Measurements from ENCODE around the gene WWC2. TPM values are rescaled to one million over a fixed set of nuclear protein-coding genes. Genes with fewer than 3 reads are reported as not detected.

Gene WWC2
- total RNA-seq, 4 donors from 2014 or later: 7.4 to 24.8 (median 8.0) TPM

GRCh38 chr4:183285886-183286285 lies 186.8 kb downstream of the WWC2 start:
- Histone ChIP-seq H3K36me3 (peaks cover 0 to 94% (median 0%) of the 10 kb centered on the region in 3 donors), H3K4me3 (no peak overlapping the region), H3K27ac (no peak overlapping the region), H3K9me3 (no peaks in the 10 kb centered on the region), H3K4me1 (no peaks in the 10 kb centered on the region), H3K27me3 (no peaks in the 10 kb centered on the region)
- no peak for DNase-seq
- TF ChIP-seq POLR2A (IDR thresholded peaks at IDR 0.05) (no peak), CTCF (IDR thresholded peaks at IDR 0.05) (no peak)
- intact Hi-C loops (cut with DNase I): no loop called here
- WGBS, 2 donors: 89 to 93% methylated on average over 6 to 7 of the region's 7 CpGs

DNA sequence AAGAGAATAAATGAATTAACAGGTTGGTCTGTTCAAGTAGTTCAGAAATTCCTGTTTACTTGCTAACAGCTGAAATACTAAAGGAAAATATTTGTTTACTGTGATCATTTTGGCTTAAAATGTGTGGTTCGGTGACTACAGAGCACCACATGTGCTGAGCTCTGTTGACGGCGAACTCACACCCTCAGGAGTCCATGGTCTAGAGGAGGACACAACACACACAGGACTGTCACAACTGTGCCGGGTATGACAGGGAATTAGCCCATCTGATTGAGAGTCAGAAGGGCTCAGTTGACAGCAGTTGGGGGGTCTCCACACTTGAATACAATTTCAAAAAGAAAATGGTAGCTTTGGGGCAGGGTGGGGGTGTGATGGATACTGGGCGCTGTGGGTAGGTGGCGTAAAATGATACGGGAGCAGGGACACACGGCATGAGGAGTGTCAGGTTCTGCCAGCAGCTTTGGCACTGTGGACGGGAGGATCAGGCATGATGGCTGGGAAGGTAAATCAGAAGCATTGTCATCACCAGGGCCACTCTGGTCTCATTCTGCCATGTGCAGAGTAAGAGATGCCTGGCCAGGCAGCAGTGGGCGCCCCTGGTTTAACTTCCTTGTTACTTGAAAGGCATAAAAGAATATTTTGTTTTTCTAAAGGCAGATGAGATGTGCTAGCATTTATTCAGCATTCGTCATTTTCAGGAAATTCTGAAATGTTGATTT lies 187.7 kb downstream of the WWC2 start:
- H3K4me3 ChIP-seq: no peak overlapping the region
- intact Hi-C loops (cut with DNase I): no loop called here
- TF ChIP-seq CTCF (IDR thresholded peaks at IDR 0.05): no peak
- TF ChIP-seq POLR2A (IDR thresholded peaks at IDR 0.05): no peak
- H3K9me3 ChIP-seq: no peaks in the 10 kb centered on the region
- no peaks in the 10 kb centered on the region for H3K27me3 ChIP-seq
- DNase-seq: no peak
- WGBS, 2 donors: 92 to 96% methylated on average over 11 of the region's 11 CpGs
- no peak overlapping the region for H3K27ac ChIP-seq
- no peaks in the 10 kb centered on the region for H3K4me1 ChIP-seq
- peaks cover 0 to 91% (median 0%) of the 10 kb centered on the region in 3 donors for H3K36me3 ChIP-seq

DNA sequence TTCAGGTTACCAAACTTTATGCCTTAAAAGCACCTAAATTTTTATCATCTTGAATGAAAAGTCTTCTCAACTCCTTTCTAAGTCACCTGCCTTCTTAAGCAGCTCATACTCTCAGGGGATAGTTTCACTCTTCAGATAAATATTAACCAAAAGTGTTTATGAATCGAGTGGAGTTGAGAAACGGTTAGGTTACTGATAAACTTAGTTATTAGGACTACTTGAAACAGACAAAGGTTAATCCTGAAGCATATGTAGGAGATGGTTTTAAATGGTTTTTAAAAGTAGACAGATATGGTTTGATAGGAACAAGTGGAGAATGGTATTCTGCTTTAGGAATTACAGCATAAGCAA lies 188.2 kb downstream of the WWC2 start:
- TF ChIP-seq POLR2A (IDR thresholded peaks at IDR 0.05) (no peak), CTCF (IDR thresholded peaks at IDR 0.05) (no peak)
- intact Hi-C loops (cut with DNase I): no loop called here
- Histone ChIP-seq H3K9me3 (no peaks in the 10 kb centered on the region), H3K4me1 (no peaks in the 10 kb centered on the region), H3K27me3 (no peaks in the 10 kb centered on the region), H3K4me3 (no peak overlapping the region), H3K36me3 (peaks cover 0 to 88% (median 0%) of the 10 kb centered on the region in 3 donors), H3K27ac (no peak overlapping the region)
- DNase-seq: no peak
- 82 to 95% methylated on average over 2 of the region's 2 CpGs for WGBS, 2 donors

DNA sequence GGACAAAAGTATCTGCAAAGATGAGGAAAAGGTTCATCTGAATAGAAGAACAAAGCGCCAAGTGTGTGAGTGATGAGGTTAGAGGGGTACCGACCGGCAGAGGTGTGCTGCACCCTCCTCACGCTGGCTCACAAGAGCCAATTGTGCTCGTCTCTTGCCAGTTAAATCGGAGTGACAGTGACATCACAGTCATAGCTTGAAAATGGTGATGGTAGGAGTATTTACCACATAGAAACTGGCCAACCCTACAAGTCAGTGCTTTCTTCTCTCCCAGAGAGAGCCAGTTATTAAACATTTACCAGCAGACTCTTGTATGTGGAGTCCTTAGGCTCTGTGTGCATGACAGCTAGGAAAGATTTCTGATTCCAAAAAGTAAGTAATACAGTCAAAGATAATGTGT lies 188.6 kb downstream of the WWC2 start:
- DNase-seq: no peak
- 92 to 95% methylated on average over 6 of the region's 6 CpGs for WGBS, 2 donors

More for the DNA sequence above, 188.6 kb downstream of the WWC2 start:
- intact Hi-C loops (cut with DNase I): no loop called here
- H3K27ac ChIP-seq: no peak overlapping the region
- TF ChIP-seq CTCF (IDR thresholded peaks at IDR 0.05) (no peak), POLR2A (IDR thresholded peaks at IDR 0.05) (no peak)
- no peaks in the 10 kb centered on the region for H3K4me1 ChIP-seq
- peaks cover 0 to 85% (median 0%) of the 10 kb centered on the region in 3 donors for H3K36me3 ChIP-seq
- no peaks in the 10 kb centered on the region for H3K27me3 ChIP-seq
- H3K4me3 ChIP-seq: no peak overlapping the region
- no peaks in the 10 kb centered on the region for H3K9me3 ChIP-seq

All from esophagus squamous epithelium (tissue), 5 donors.